ENCODE measurements around the gene WNK2.

WNK2 gene

GRCh38 chr9:93278144-93278543 lies 94.2 kb downstream of the WNK2 start:
- no peaks in the 10 kb centered on the region for H3K79me1 ChIP-seq (ENCODE audit: low read depth, low read length)
- H3K4me1 ChIP-seq (ENCODE audit: control insufficient read depth in 2 of 2, insufficient read depth in 1 of 2, low read depth in 1 of 2, low read length in 2 of 2): no peaks in the 10 kb centered on the region
- no peak overlapping the region for H3K9ac ChIP-seq (ENCODE audit: low read depth, low read length, poor library complexity)
- no peak overlapping the region for H3K23ac ChIP-seq (ENCODE audit: low read depth, low read length, poor library complexity)
- no peak overlapping the region for H2BK15ac ChIP-seq (ENCODE audit: low read length)
- H2BK12ac ChIP-seq (ENCODE audit: low read length): no peak overlapping the region
- no peak overlapping the region for H2BK5ac ChIP-seq (ENCODE audit: low read length)
- H2BK120ac ChIP-seq (ENCODE audit: low read depth, low read length): no peak overlapping the region
- H3K27ac ChIP-seq (replicated peaks; ENCODE audit: low read length): no peak overlapping the region
- H3K9me3 ChIP-seq (replicated peaks in 1 of 2; ENCODE audit: control insufficient read depth in 2 of 2, insufficient read depth in 1 of 2, low read depth in 1 of 2, low read length in 2 of 2): no peaks in the 10 kb centered on the region
- no peak overlapping the region for H4K8ac ChIP-seq (ENCODE audit: low read depth, low read length)
- H3K14ac ChIP-seq (ENCODE audit: low read length): no peak overlapping the region
- H3K4me3 ChIP-seq (ENCODE audit: low read length in 2 of 2): no peak overlapping the region
- H3K4ac ChIP-seq (ENCODE audit: low read length): no peak overlapping the region
- no peak for DNase-seq (ENCODE audit: low spot score)
- H3K18ac ChIP-seq (ENCODE audit: low read length): no peak overlapping the region
- no peaks in the 10 kb centered on the region for H3K36me3 ChIP-seq (replicated peaks in 1 of 2; ENCODE audit: control insufficient read depth in 2 of 2, insufficient read depth in 2 of 2, low read length in 2 of 2)
- no CpG with 5 or more reads among the region's 7 CpGs for WGBS, 2 donors (ENCODE audit: extremely low coverage in 2 of 2, insufficient read length in 2 of 2, insufficient replicate concordance in 1 of 2)
- H3K27me3 ChIP-seq (ENCODE audit: control insufficient read depth in 3 of 3, insufficient read depth in 3 of 3, low read depth in 1 of 3, low read length in 3 of 3): no peaks in the 10 kb centered on the region
- H2AFZ ChIP-seq (ENCODE audit: low read length): no peak overlapping the region
- H4K91ac ChIP-seq (ENCODE audit: low read depth, low read length, poor library complexity): no peak overlapping the region
- H2AK5ac ChIP-seq (ENCODE audit: low read depth, low read length): no peak overlapping the region
- H3K4me2 ChIP-seq (ENCODE audit: insufficient read depth, low read length, poor library complexity, severe bottlenecking): no peak overlapping the region

DNA sequence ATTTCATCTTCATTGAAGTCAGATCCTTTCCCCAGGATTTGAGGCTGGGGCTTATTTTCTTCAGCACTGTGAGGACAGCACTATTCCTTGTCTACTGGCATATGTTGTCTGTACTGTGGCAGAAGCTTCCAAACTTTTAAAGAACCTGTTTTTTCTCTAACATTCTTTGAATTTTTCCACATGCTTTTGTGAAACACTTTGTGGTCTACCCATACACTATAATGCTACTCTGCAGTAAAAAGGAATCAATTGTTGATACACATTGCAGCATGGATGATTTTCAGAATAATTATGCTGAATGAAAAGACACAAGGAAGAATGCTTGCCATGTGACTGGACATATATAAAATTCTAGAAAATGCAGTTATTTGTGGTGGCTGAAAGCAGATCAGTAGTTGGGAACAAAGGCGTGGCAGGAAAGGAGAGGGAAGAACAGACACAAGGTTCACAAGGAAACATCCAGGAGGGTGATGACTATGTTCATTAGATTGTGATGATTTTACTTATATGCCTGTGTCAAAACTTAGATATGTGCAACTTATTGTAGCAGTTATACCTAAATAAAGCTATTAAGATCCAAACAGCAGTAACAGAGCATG lies 96.8 kb downstream of the WNK2 start:
- H2AK5ac ChIP-seq (ENCODE audit: low read depth, low read length): no peak overlapping the region
- H3K27me3 ChIP-seq (ENCODE audit: control insufficient read depth in 3 of 3, insufficient read depth in 3 of 3, low read depth in 1 of 3, low read length in 3 of 3): no peaks in the 10 kb centered on the region
- H2BK120ac ChIP-seq (ENCODE audit: low read depth, low read length): no peak overlapping the region
- no peak overlapping the region for H3K14ac ChIP-seq (ENCODE audit: low read length)
- no peak overlapping the region for H4K91ac ChIP-seq (ENCODE audit: low read depth, low read length, poor library complexity)
- no peak overlapping the region for H3K4me2 ChIP-seq (ENCODE audit: insufficient read depth, low read length, poor library complexity, severe bottlenecking)
- WGBS, 2 donors (ENCODE audit: extremely low coverage in 2 of 2, insufficient read length in 2 of 2, insufficient replicate concordance in 1 of 2): no CpG with 5 or more reads among the region's 1 CpG
- H3K4me3 ChIP-seq (ENCODE audit: low read length in 2 of 2): no peak overlapping the region
- H4K8ac ChIP-seq (ENCODE audit: low read depth, low read length): no peak overlapping the region
- no peak overlapping the region for H3K9ac ChIP-seq (ENCODE audit: low read depth, low read length, poor library complexity)
- H2BK15ac ChIP-seq (ENCODE audit: low read length): no peak overlapping the region
- H2BK12ac ChIP-seq (ENCODE audit: low read length): no peak overlapping the region
- no peaks in the 10 kb centered on the region for H3K79me1 ChIP-seq (ENCODE audit: low read depth, low read length)
- H3K36me3 ChIP-seq (replicated peaks in 1 of 2; ENCODE audit: control insufficient read depth in 2 of 2, insufficient read depth in 2 of 2, low read length in 2 of 2): no peaks in the 10 kb centered on the region
- no peak overlapping the region for H3K27ac ChIP-seq (replicated peaks; ENCODE audit: low read length)
- H2AFZ ChIP-seq (ENCODE audit: low read length): no peak overlapping the region
- H2BK5ac ChIP-seq (ENCODE audit: low read length): no peak overlapping the region
- H3K23ac ChIP-seq (ENCODE audit: low read depth, low read length, poor library complexity): no peak overlapping the region
- no peak overlapping the region for H3K4ac ChIP-seq (ENCODE audit: low read length)
- H3K18ac ChIP-seq (ENCODE audit: low read length): no peak overlapping the region
- no peak for DNase-seq (ENCODE audit: low spot score)
- no peaks in the 10 kb centered on the region for H3K4me1 ChIP-seq (ENCODE audit: control insufficient read depth in 2 of 2, insufficient read depth in 1 of 2, low read depth in 1 of 2, low read length in 2 of 2)
- H3K9me3 ChIP-seq (replicated peaks in 1 of 2; ENCODE audit: control insufficient read depth in 2 of 2, insufficient read depth in 1 of 2, low read depth in 1 of 2, low read length in 2 of 2): no peaks in the 10 kb centered on the region

DNA sequence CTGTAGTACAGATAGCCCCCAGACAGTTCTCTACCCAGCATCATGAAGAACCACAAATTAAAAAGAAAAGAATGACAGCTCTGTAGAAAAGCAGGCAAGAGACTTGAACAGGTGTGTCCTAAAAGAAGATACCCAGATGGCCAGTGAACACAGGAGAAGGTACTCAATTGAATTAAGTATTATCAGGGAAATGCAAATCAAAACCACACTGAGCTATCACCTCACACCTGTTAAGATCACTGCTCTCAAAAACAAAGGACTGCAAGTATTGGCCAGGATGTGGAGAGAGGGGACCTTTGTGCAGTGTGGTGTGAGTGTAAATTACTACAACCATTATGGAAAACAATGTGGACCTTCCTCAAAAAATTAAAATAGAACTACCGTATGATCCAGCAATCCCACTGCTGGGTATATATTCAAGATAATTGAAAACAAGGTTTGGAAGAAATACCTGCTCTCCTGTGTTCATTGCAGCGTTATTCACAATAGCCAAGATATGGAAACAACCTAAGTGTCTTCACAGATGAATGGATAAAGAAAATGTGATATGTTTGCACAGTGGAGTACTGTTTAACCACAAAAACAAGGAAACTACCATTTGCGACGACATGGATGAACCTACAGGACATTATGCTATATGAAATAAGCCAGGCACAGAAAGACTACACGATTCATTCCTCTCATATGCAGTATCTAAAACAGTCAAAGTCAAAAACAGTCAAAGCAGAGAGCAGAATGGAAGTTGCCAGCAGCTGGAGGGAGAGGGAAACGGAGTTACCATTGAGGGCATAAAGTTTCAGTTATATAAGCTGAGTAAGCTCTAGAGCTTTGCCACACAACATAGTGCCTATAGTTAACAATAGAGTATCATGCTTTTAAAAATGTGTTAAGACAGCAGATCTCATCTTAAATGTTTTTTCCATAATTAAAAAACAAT lies 102.6 kb downstream of the WNK2 start:
- H3K27ac ChIP-seq (replicated peaks; ENCODE audit: low read length): no peak overlapping the region
- H2BK12ac ChIP-seq (ENCODE audit: low read length): no peak overlapping the region
- no peak overlapping the region for H2BK15ac ChIP-seq (ENCODE audit: low read length)
- no peaks in the 10 kb centered on the region for H3K9me3 ChIP-seq (replicated peaks in 1 of 2; ENCODE audit: control insufficient read depth in 2 of 2, insufficient read depth in 1 of 2, low read depth in 1 of 2, low read length in 2 of 2)
- H3K4me2 ChIP-seq (ENCODE audit: insufficient read depth, low read length, poor library complexity, severe bottlenecking): no peak overlapping the region
- H3K18ac ChIP-seq (ENCODE audit: low read length): no peak overlapping the region
- no peaks in the 10 kb centered on the region for H3K79me1 ChIP-seq (ENCODE audit: low read depth, low read length)
- no peak overlapping the region for H2AFZ ChIP-seq (ENCODE audit: low read length)
- H2BK5ac ChIP-seq (ENCODE audit: low read length): no peak overlapping the region
- no peaks in the 10 kb centered on the region for H3K36me3 ChIP-seq (replicated peaks in 1 of 2; ENCODE audit: control insufficient read depth in 2 of 2, insufficient read depth in 2 of 2, low read length in 2 of 2)
- H4K8ac ChIP-seq (ENCODE audit: low read depth, low read length): no peak overlapping the region
- no peak overlapping the region for H3K4ac ChIP-seq (ENCODE audit: low read length)
- no peak overlapping the region for H3K23ac ChIP-seq (ENCODE audit: low read depth, low read length, poor library complexity)
- DNase-seq (ENCODE audit: low spot score): no peak
- H3K4me3 ChIP-seq (ENCODE audit: low read length in 2 of 2): no peak overlapping the region
- H3K14ac ChIP-seq (ENCODE audit: low read length): no peak overlapping the region
- peaks cover 0 to 4% (median 0%) of the 10 kb centered on the region in 3 experiments for H3K27me3 ChIP-seq (ENCODE audit: control insufficient read depth in 3 of 3, insufficient read depth in 3 of 3, low read depth in 1 of 3, low read length in 3 of 3)
- H4K91ac ChIP-seq (ENCODE audit: low read depth, low read length, poor library complexity): no peak overlapping the region
- H2AK5ac ChIP-seq (ENCODE audit: low read depth, low read length): no peak overlapping the region
- WGBS, 2 donors (ENCODE audit: extremely low coverage in 2 of 2, insufficient read length in 2 of 2, insufficient replicate concordance in 1 of 2): no CpG with 5 or more reads among the region's 6 CpGs
- H2BK120ac ChIP-seq (ENCODE audit: low read depth, low read length): no peak overlapping the region
- H3K4me1 ChIP-seq (ENCODE audit: control insufficient read depth in 2 of 2, insufficient read depth in 1 of 2, low read depth in 1 of 2, low read length in 2 of 2): peaks cover 4 to 7% of the 10 kb centered on the region in 2 donors
- no peak overlapping the region for H3K9ac ChIP-seq (ENCODE audit: low read depth, low read length, poor library complexity)

DNA sequence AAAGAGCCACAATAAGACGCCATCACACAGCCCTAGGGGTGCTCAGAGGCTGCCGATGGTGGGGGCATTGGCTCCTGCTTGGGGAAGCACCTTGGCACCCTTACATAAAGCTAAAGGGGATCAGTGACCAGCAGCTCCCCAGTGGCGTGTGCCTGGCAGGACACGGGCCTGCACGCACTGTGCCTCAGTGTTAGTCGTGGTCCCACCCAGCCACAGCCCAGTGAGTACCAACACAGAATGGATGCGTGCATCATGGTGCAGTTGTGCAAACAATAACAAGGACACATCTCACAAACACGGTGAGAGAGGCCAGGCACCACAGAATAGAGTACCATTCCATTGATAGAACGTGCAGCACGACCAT lies 103.2 kb downstream of the WNK2 start:
- Histone ChIP-seq H3K4me3 (ENCODE audit: low read length in 2 of 2) (no peak overlapping the region), H2BK15ac (ENCODE audit: low read length) (no peak overlapping the region), H2BK12ac (ENCODE audit: low read length) (no peak overlapping the region), H4K91ac (ENCODE audit: low read depth, low read length, poor library complexity) (no peak overlapping the region), H3K23ac (ENCODE audit: low read depth, low read length, poor library complexity) (no peak overlapping the region), H3K4ac (ENCODE audit: low read length) (no peak overlapping the region), H3K36me3 (replicated peaks in 1 of 2; ENCODE audit: control insufficient read depth in 2 of 2, insufficient read depth in 2 of 2, low read length in 2 of 2) (no peaks in the 10 kb centered on the region), H4K8ac (ENCODE audit: low read depth, low read length) (peak overlapping the region; percentile 83), H2AFZ (ENCODE audit: low read length) (no peak overlapping the region), H3K18ac (ENCODE audit: low read length) (no peak overlapping the region), H2BK120ac (ENCODE audit: low read depth, low read length) (no peak overlapping the region), H3K27me3 (ENCODE audit: control insufficient read depth in 3 of 3, insufficient read depth in 3 of 3, low read depth in 1 of 3, low read length in 3 of 3) (peaks cover 0 to 4% (median 0%) of the 10 kb centered on the region in 3 experiments), H3K14ac (ENCODE audit: low read length) (peak overlapping the region; percentile 3), H3K27ac (replicated peaks; ENCODE audit: low read length) (no peak overlapping the region), H3K4me2 (ENCODE audit: insufficient read depth, low read length, poor library complexity, severe bottlenecking) (no peak overlapping the region), H3K4me1 (ENCODE audit: control insufficient read depth in 2 of 2, insufficient read depth in 1 of 2, low read depth in 1 of 2, low read length in 2 of 2) (peaks cover 4 to 7% of the 10 kb centered on the region in 2 donors), H3K9ac (ENCODE audit: low read depth, low read length, poor library complexity) (no peak overlapping the region), H3K9me3 (replicated peaks in 1 of 2; ENCODE audit: control insufficient read depth in 2 of 2, insufficient read depth in 1 of 2, low read depth in 1 of 2, low read length in 2 of 2) (no peaks in the 10 kb centered on the region), H2AK5ac (ENCODE audit: low read depth, low read length) (no peak overlapping the region), H2BK5ac (ENCODE audit: low read length) (no peak overlapping the region), H3K79me1 (ENCODE audit: low read depth, low read length) (no peaks in the 10 kb centered on the region)
- no peak for DNase-seq (ENCODE audit: low spot score)
- no CpG with 5 or more reads among the region's 10 CpGs for WGBS, 2 donors (ENCODE audit: extremely low coverage in 2 of 2, insufficient read length in 2 of 2, insufficient replicate concordance in 1 of 2)

Data from neuronal stem cell (in vitro differentiated cells).